Ascending aorta (tissue), 2 donors: ENCODE measurements around the gene CREBZF. TPM values are rescaled to one million over a fixed set of nuclear protein-coding genes. Genes with fewer than 3 reads are reported as not detected.
"Not testable (repeated sequence)": the region's sequence is repeated elsewhere in the genome, so short reads cannot be mapped to it uniquely, and the experiment has no call there.

ENCODE experiments used
- DNase-seq, 2 donors: peaks; one replicate each; pipeline ENCODE4 v3.0.0-alpha.2; 2019; ENCODE audit warnings: low spot score in 2 of 2
- H3K27ac ChIP-seq, 2 donors: fragments of 200-600 bp; sonication (generic); one replicate each; pipeline ENCODE4 v1.5.1; 2016 to 2017; ENCODE audit warnings: mild to moderate bottlenecking in 1 of 2
- H3K27me3 ChIP-seq: fragments of 200-600 bp; sonication (generic); one replicate; pipeline ENCODE4 v1.5.1; 2017
- H3K36me3 ChIP-seq, 2 donors: fragments of 200-600 bp; sonication (generic); one replicate each; pipeline ENCODE4 v1.5.1; 2016
- H3K4me1 ChIP-seq, 2 donors: fragments of 200-600 bp; sonication (generic); one replicate each; pipeline ENCODE4 v1.5.1; 2016 to 2017; ENCODE audit warnings: mild to moderate bottlenecking in 1 of 2
- H3K4me3 ChIP-seq, 2 donors: fragments of 200-600 bp; sonication (generic); one replicate each; pipeline ENCODE4 v1.5.1; 2016 to 2017; ENCODE audit warnings: mild to moderate bottlenecking in 1 of 2
- H3K9me3 ChIP-seq, 2 donors: fragments of 200-600 bp; sonication (generic); one replicate each; pipeline ENCODE4 v1.5.1; 2016
- CTCF ChIP-seq, 3 experiments: fragments of 200-600 bp in 2 of 3; fragments of 450-650 bp in 1 of 3; sonication (generic) in 2 of 3; IDR thresholded peaks; one replicate each; pipeline ENCODE4 v1.5.1; 2016 to 2019; ENCODE audit warnings: antibody characterized with exemption in 3 of 3, mild to moderate bottlenecking in 1 of 3, moderate library complexity in 1 of 3
- intact Hi-C: fragments of 100-400 bp; cut with DNase I; formaldehyde crosslinking; loops from one replicate; pipeline ENCODE4 v1.15.1; 2023
- total RNA-seq: library from RNA; depleted of rRNA; stranded (reverse); fragments of >200 nt; gene quantifications from one replicate; pipeline ENCODE4 v1.1.0, GENCODE V29; 2016

The CREBZF gene
- total RNA-seq, 1 donor from 2014 or later, result 29.7 TPM

DNA sequence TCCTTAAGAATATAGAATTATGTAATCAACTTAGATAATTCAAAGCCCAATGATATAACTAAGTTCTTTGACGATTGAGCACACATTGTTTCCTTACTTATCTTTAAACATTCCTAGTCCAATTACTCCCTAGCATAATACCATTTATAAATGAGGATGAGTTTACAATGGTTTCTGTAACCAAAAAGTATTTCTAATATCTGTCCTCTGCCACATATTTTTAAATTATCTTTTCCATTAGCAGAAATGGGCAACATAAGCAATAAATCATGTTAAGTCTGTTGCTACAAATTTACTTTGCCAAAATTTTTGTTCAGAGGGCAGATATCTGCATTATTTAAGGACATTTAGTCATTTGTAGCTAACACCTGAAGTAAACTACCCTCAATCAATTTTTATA lies 6.7 kb downstream of the CREBZF start:
- Histone ChIP-seq H3K4me1 (peaks cover 0 to 27% of the 10 kb centered on the region in 2 donors), H3K27me3 (no peaks in the 10 kb centered on the region), H3K36me3 (peaks cover 7 to 58% of the 10 kb centered on the region in 2 donors), H3K27ac (no peak overlapping the region), H3K4me3 (no peak overlapping the region), H3K9me3 (no peaks in the 10 kb centered on the region)
- no peak for TF ChIP-seq CTCF (IDR thresholded peaks at IDR 0.05)
- no peak for DNase-seq
- intact Hi-C loops, result no loop called here

- peaks cover 7 to 55% of the 10 kb centered on the region in 2 donors for H3K36me3 ChIP-seq
- no peak for TF ChIP-seq CTCF (IDR thresholded peaks at IDR 0.05)
- H3K4me1 ChIP-seq, result peaks cover 0 to 15% of the 10 kb centered on the region in 2 donors
Observed at GRCh38 chr11:85656777-85657176, 8.2 kb downstream of the CREBZF start.

GRCh38 chr11:85654343-85654742 lies 10.6 kb downstream of the CREBZF start:
- intact Hi-C loops, H3K4me3 ChIP-seq, H3K4me1 ChIP-seq, H3K27me3 ChIP-seq, DNase-seq, H3K9me3 ChIP-seq, H3K27ac ChIP-seq: not testable (repeated sequence)
- peaks cover 3 to 45% of the 10 kb centered on the region in 2 donors for H3K36me3 ChIP-seq

More at GRCh38 chr11:85656777-85657176, 8.2 kb downstream of the CREBZF start:
- intact Hi-C loops, result no loop called here
- Histone ChIP-seq H3K9me3 (no peaks in the 10 kb centered on the region), H3K27ac (no peak overlapping the region), H3K4me3 (no peak overlapping the region), H3K27me3 (no peaks in the 10 kb centered on the region)
- no peak for DNase-seq

- H3K4me1 ChIP-seq, result peaks cover 3 to 10% of the 10 kb centered on the region in 2 donors
- H3K9me3 ChIP-seq, result no peaks in the 10 kb centered on the region
- no peaks in the 10 kb centered on the region for H3K27me3 ChIP-seq
- intact Hi-C loops, result no loop called here
- TF ChIP-seq CTCF (IDR thresholded peaks at IDR 0.05), result no peak
- H3K36me3 ChIP-seq, result peaks cover 3 to 43% of the 10 kb centered on the region in 2 donors
- no peak overlapping the region for H3K4me3 ChIP-seq
- no peak for DNase-seq
- H3K27ac ChIP-seq, result no peak overlapping the region
Observed at GRCh38 chr11:85652786-85653447, 12.0 kb downstream of the CREBZF start.

DNA sequence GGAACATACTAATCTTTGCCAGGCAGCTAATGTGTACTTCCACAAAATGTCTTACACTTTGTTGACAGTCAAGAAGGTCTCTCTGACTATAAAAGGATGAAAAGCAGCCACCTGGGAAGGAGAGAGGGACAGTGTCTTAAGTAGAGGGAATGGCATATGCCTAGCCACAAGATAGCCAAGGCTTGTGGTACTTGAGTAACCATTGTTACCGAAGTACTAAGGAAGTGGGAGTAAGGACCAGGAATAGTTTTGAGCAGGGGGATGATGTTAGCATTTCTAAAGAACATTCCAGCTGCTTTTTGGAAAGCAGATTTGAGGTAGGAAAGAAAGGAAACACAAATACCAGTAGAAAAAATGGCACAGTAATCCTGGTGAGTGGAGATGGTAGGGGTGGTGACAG lies 13.8 kb downstream of the CREBZF start:
- DNase-seq, result no peak
- H3K4me1 ChIP-seq, result peaks cover 3 to 7% of the 10 kb centered on the region in 2 donors
- H3K4me3 ChIP-seq, result no peak overlapping the region
- TF ChIP-seq CTCF (IDR thresholded peaks at IDR 0.05), result no peak
- peaks cover 3 to 27% of the 10 kb centered on the region in 2 donors for H3K36me3 ChIP-seq
- no peaks in the 10 kb centered on the region for H3K9me3 ChIP-seq
- no peak overlapping the region for H3K27ac ChIP-seq
- intact Hi-C loops, result no loop called here
- no peaks in the 10 kb centered on the region for H3K27me3 ChIP-seq

DNA sequence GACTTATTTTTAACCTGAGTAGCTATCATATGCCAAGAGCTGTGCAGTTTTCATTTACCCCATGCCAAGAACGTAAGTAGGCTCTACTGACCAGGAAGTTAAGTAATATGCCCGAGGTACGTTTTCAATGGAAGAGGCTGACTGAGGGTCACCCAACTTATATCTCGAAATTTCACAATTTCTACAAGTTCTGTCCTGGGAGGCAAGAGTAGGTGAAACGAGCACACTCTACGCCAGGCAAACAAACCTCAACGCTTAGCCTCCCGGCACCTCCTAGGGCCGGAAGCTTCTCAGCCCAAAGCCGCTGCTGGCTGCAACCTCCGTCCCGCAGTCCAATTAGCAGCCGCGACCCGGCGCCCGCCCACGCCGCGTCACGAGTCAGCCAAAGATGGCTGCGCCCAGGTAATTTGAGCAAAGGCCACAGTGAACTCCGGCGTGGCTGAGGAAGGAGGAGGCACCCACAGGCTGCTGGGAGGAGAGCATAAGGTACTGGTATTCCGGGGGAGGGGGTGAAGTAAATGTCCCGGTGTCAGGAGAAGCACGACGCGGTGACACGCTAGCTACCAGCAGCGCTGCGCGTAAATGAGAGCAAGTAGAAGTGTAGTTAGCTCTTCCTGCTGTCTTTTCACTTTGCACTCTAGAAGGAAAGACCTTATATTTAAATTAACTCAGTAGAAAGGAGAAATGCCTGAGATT lies 17.2 kb downstream of the CREBZF start, which contains the start of gene TMEM126A:
Gene TMEM126A, plus strand, starts transcription at position 364 of the 696 bp plus-strand sequence. CDS start 2,289 bp downstream, outside the sequence.
- DNase-seq, result peak; percentile 64 to 95
- H3K36me3 ChIP-seq, result no peaks in the 10 kb centered on the region
- intact Hi-C loops, result loop anchor here (1.0 kb wide), 2 partner anchors 17 to 19 kb away; partner anchors contain the start of gene TMEM126B
- H3K27me3 ChIP-seq, result no peaks in the 10 kb centered on the region
- H3K9me3 ChIP-seq, result no peaks in the 10 kb centered on the region
- peak within 1 kb of the TSS; percentile 61 to 84 for H3K4me3 ChIP-seq
- TF ChIP-seq CTCF (IDR thresholded peaks at IDR 0.05), result no peak
- peaks cover 3 to 7% of the 10 kb centered on the region in 2 donors for H3K4me1 ChIP-seq
- peak within 1 kb of the TSS; percentile 81 to 86 for H3K27ac ChIP-seq
